GM18861 (cell line): Measurements from ENCODE around the gene RXFP4.
A peak's percentile ranks its signal among the peaks of the same experiment; 100 is the strongest.
"Not testable (repeated sequence)": the region's sequence is repeated elsewhere in the genome, so short reads cannot be mapped to it uniquely, and the experiment has no call there.

ENCODE experiments used
- ATAC-seq: cut with Tn5 transposase; IDR thresholded peaks from one replicate; pipeline ENCODE4 v1.9.1; 2021; ENCODE audit not compliant: unreplicated experiment

RXFP4 gene

GRCh38 chr1:155977690-155978324 is 36.4 kb downstream of the RXFP4 start:
- no peak for ATAC-seq

GRCh38 chr1:155978325-155978972 is 37.0 kb downstream of the RXFP4 start, which contains the start of gene ARHGEF2:
TSS of gene ARHGEF2 (minus strand) at chr1:155978547. CDS start at chr1:155978427, 120 bp downstream.
- peak; percentile 36 for ATAC-seq

GRCh38 chr1:155978973-155979429 is 37.6 kb downstream of the RXFP4 start:
- ATAC-seq = no peak

- ATAC-seq = no peak
Observed at GRCh38 chr1:155979597-155980343, 38.3 kb downstream of the RXFP4 start.

- no peak for ATAC-seq
Observed at GRCh38 chr1:155981266-155982088, 40.0 kb downstream of the RXFP4 start.

GRCh38 chr1:155982106-155982505 is 40.7 kb downstream of the RXFP4 start:
- ATAC-seq = no peak

GRCh38 chr1:155983191-155984024 is 42.0 kb downstream of the RXFP4 start:
- ATAC-seq = no peak

GRCh38 chr1:155984341-155984740 is 42.9 kb downstream of the RXFP4 start:
- no peak for ATAC-seq

- not testable (repeated sequence) for ATAC-seq
Observed at GRCh38 chr1:155984903-155985645, 43.6 kb downstream of the RXFP4 start.

GRCh38 chr1:155989242-155990004 is 48.0 kb downstream of the RXFP4 start:
- no peak for ATAC-seq

- no peak for ATAC-seq
Observed at GRCh38 chr1:155990005-155990739, 48.7 kb downstream of the RXFP4 start.
